Transverse colon (tissue), 4 donors: ENCODE measurements around the gene APOE. TPM values are rescaled to one million over a fixed set of nuclear protein-coding genes. Genes with fewer than 3 reads are reported as not detected.

Experiments
- DNase-seq: peaks from one replicate; pipeline ENCODE4 v3.0.0-alpha.2; 2019
- H3K27ac ChIP-seq, 4 donors: fragments of 200-600 bp; sonication (generic); 2 replicates each; pipeline ENCODE4 v1.5.1; 2016 to 2018; ENCODE audit warnings: inconsistent platforms in 4 of 4
- H3K27me3 ChIP-seq: fragments of 200-600 bp; sonication (generic); 2 replicates; pipeline ENCODE4 v1.5.1; 2017; ENCODE audit warnings: inconsistent platforms
- H3K36me3 ChIP-seq, 4 donors: fragments of 200-600 bp; sonication (generic); 2 replicates each; pipeline ENCODE4 v1.5.1; 2017 to 2019; ENCODE audit warnings: inconsistent platforms in 4 of 4
- H3K4me1 ChIP-seq, 4 donors: fragments of 200-600 bp; sonication (generic); 2 replicates each; pipeline ENCODE4 v1.5.1; 2017 to 2020; ENCODE audit warnings: inconsistent platforms in 4 of 4
- H3K4me3 ChIP-seq, 4 donors: fragments of 200-600 bp; sonication (generic); 1 replicate in 1 of 4; 2 replicates in 3 of 4; pipeline versions ENCODE4 v1.5.1 to v1.6.1; 2017 to 2019; ENCODE audit warnings: inconsistent platforms in 4 of 4
- H3K9me3 ChIP-seq, 2 donors: fragments of 200-600 bp; sonication (generic); 2 replicates each; pipeline ENCODE4 v1.5.1; 2017 to 2019; ENCODE audit warnings: inconsistent platforms in 2 of 2
- EP300 ChIP-seq: sonication (generic); formaldehyde crosslinking; IDR thresholded peaks from one replicate; pipeline ENCODE4 v1.6.1; 2017; ENCODE audit warnings: antibody characterized with exemption, low read depth
- POLR2A ChIP-seq: fragments of 450-650 bp; IDR thresholded peaks from one replicate; pipeline ENCODE4 v1.6.1; 2016; ENCODE audit warnings: antibody characterized with exemption, mild to moderate bottlenecking, moderate library complexity
- POLR2AphosphoS5 ChIP-seq, 3 donors: sonication (generic); formaldehyde crosslinking; IDR thresholded peaks; one replicate each; pipeline ENCODE4 v1.6.1; 2016; ENCODE audit warnings: antibody characterized with exemption in 3 of 3
- WGBS, 2 donors: methylation state at CpG; one replicate each; pipeline ENCODE4 v1.1.5; 2018; ENCODE audit warnings: low coverage in 1 of 2; 5-methylcytosine and 5-hydroxymethylcytosine counted together
- in situ Hi-C, 4 donors: fragments of 200-750 bp; cut with MboI; loops; one replicate each; pipeline versions ENCODE4 v1.15.0 to v1.15.1; 2017; ENCODE audit warnings: low sequenced_read_pairs in 3 of 4, low pct_ligation_motif_present in 1 of 4, low pct_unique_long_range_greater_than_20kb in 1 of 4
- intact Hi-C: fragments of 100-400 bp; cut with DNase I; formaldehyde crosslinking; loops from one replicate; pipeline ENCODE4 v1.15.1; 2023; ENCODE audit warnings: low total_unique reads
- total RNA-seq, 4 donors: library from RNA; depleted of rRNA; stranded (reverse); fragments of >200 nt; gene quantifications; one replicate each; pipeline ENCODE4 v1.1.0, GENCODE V29; 2016
- TF ChIP-seq, protein P1 (sequence below), 5 experiments: fragments of 200-600 bp in 3 of 5; fragments of 450-650 bp in 2 of 5; sonication (generic) in 3 of 5; IDR thresholded peaks; 1 replicate in 2 of 5; 2 replicates in 3 of 5; pipeline ENCODE4 v1.5.1; 2016 to 2017; ENCODE audit warnings: antibody characterized with exemption in 5 of 5, inconsistent platforms in 3 of 5, mild to moderate bottlenecking in 2 of 5, moderate library complexity in 1 of 5

The APOE gene
- total RNA-seq, 4 donors from 2014 or later, result 72.2 to 214 (median 132) TPM

DNA sequence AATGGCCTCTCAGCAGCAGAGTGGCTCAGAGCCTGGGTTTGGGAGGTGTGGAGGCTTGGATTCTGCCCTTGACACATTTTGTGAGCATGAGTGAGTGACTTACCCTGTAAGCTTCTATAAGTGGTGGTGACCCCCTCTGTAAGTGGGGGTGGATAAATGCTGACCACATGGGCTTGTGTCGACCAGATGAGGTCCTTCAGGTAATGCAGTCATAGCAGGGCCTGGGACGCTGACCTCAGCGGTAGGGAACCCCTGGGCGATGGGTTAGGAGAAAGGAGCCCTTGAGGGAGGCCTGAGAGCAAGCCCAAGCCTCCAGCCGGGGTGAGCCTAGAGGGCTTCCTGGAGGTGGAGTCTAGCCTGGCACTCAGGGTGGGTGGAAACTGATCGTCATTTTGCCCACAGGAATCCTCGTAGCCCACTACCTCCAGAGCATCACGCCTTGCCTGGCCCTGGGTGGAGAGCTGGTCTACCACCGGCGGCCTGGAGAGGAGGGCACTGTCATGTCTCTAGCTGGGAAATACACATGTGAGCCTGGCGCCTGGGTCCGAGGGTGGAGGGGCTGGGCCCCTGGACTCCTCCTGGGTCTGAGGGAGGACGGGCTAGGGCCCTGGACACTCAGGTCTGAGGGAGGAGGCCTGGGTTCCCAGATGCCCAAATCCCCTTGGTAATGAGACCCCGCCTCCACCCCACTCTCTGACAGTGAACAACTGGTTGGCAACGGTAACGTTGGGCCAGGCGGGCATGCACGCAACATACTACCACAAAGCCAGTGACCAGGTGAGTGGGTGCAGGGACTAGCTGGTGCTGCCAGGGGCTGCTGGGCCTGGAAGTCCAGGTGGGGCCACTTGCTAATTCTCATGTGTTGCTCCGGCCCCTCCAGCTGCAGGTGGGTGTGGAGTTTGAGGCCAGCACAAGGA lies 5.0 kb upstream of the APOE start:
- Histone ChIP-seq H3K4me1 (peaks cover 0 to 16% (median 5%) of the 10 kb centered on the region in 4 donors), H3K9me3 (no peaks in the 10 kb centered on the region), H3K36me3 (peaks cover 0 to 41% (median 14%) of the 10 kb centered on the region in 4 donors), H3K27ac (no peak overlapping the region), H3K27me3 (peaks cover 10% of the 10 kb centered on the region), H3K4me3 (no peak overlapping the region)
- in situ Hi-C loops, result loop anchor here in 1 of 4 donors (5.0 kb wide), 1 partner anchor 52 kb away; no protein-coding TSS in a partner anchor
- TF ChIP-seq EP300, result no peak
- TF ChIP-seq, protein P1, sequence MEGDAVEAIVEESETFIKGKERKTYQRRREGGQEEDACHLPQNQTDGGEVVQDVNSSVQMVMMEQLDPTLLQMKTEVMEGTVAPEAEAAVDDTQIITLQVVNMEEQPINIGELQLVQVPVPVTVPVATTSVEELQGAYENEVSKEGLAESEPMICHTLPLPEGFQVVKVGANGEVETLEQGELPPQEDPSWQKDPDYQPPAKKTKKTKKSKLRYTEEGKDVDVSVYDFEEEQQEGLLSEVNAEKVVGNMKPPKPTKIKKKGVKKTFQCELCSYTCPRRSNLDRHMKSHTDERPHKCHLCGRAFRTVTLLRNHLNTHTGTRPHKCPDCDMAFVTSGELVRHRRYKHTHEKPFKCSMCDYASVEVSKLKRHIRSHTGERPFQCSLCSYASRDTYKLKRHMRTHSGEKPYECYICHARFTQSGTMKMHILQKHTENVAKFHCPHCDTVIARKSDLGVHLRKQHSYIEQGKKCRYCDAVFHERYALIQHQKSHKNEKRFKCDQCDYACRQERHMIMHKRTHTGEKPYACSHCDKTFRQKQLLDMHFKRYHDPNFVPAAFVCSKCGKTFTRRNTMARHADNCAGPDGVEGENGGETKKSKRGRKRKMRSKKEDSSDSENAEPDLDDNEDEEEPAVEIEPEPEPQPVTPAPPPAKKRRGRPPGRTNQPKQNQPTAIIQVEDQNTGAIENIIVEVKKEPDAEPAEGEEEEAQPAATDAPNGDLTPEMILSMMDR (IDR thresholded peaks at IDR 0.05), result no peak
- no peak for TF ChIP-seq POLR2AphosphoS5 (IDR thresholded peaks at IDR 0.05)
- no peak for TF ChIP-seq POLR2A
- WGBS, 2 donors, result 94% methylated on average over 19 of the region's 19 CpGs; no CpG with 5 or more reads in 1 of the 2 donors
- DNase-seq, result no peak
- intact Hi-C loops, result no loop called here

DNA sequence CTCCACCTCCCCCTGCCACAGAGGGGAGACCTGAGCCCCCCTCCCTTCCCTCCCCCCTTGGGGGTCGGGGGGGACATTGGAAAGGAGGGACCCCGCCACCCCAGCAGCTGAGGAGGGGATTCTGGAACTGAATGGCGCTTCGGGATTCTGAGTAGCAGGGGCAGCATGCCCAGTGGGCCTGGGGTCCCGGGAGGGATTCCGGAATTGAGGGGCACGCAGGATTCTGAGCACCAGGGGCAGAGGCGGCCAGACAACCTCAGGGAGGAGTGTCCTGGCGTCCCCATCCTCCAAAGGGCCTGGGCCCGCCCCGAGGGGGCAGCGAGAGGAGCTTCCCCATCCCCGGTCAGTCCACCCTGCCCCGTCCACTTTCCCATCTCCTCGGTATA lies 2.4 kb upstream of the APOE start:
- Histone ChIP-seq H3K4me1 (peaks cover 0 to 27% (median 14%) of the 10 kb centered on the region in 4 donors), H3K27me3 (peaks cover 30% of the 10 kb centered on the region), H3K36me3 (peaks cover 0 to 23% (median 6%) of the 10 kb centered on the region in 4 donors), H3K27ac (no peak overlapping the region), H3K9me3 (no peaks in the 10 kb centered on the region), H3K4me3 (no peak overlapping the region)
- in situ Hi-C loops (loop anchor here in 1 of 4 donors (5.0 kb wide), 1 partner anchor 49 kb away; no protein-coding TSS in a partner anchor), intact Hi-C loops (loop anchor here (2.0 kb wide), 1 partner anchor 48 kb away; no protein-coding TSS in a partner anchor)
- TF ChIP-seq EP300, result no peak
- TF ChIP-seq POLR2A, result no peak
- TF ChIP-seq POLR2AphosphoS5 (IDR thresholded peaks at IDR 0.05), result no peak
- TF ChIP-seq, protein P1 (IDR thresholded peaks at IDR 0.05), result no peak
- WGBS, 2 donors, result 87% methylated on average over 14 of the region's 15 CpGs; no CpG with 5 or more reads in 1 of the 2 donors
- DNase-seq, result no peak

DNA sequence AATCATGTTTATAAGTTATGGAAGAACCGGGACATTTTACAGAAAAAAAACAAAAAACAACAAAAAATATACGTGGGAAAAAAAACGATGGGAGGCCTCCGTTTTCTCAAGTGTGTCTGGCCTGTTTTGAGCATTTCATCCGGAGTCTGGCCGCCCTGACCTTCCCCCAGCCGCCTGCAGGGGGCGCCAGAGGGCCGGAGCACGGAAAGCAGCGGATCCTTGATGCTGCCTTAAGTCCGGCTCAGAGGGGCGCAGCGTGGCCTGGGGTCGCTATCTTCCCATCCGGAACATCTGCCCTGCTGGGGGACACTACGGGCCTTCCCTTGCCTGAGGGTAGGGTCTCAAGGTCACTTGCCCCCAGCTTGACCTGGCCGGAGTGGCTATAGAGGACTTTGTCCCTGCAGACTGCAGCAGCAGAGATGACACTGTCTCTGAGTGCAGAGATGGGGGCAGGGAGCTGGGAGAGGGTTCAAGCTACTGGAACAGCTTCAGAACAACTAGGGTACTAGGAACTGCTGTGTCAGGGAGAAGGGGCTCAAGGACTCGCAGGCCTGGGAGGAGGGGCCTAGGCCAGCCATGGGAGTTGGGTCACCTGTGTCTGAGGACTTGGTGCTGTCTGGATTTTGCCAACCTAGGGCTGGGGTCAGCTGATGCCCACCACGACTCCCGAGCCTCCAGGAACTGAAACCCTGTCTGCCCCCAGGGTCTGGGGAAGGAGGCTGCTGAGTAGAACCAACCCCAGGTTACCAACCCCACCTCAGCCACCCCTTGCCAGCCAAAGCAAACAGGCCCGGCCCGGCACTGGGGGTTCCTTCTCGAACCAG lies 1.8 kb upstream of the APOE start:
- TF ChIP-seq, protein P1 (IDR thresholded peaks at IDR 0.05), result peak; percentile 96 to 100 (median 99)
- TF ChIP-seq POLR2AphosphoS5 (IDR thresholded peaks at IDR 0.05) (peak in 1 of 3 donors; percentile 9), EP300 (no peak), POLR2A (no peak)
- H3K27me3 ChIP-seq, result peaks cover 30% of the 10 kb centered on the region
- no peak overlapping the region for H3K27ac ChIP-seq
- intact Hi-C loops (loop anchor here (2.0 kb wide), 1 partner anchor 47 kb away; no protein-coding TSS in a partner anchor), in situ Hi-C loops (loop anchor here in 1 of 4 donors (5.0 kb wide), 1 partner anchor 48 kb away; no protein-coding TSS in a partner anchor)
- H3K36me3 ChIP-seq, result peaks cover 0 to 21% (median 6%) of the 10 kb centered on the region in 4 donors
- H3K9me3 ChIP-seq, result no peaks in the 10 kb centered on the region
- no peak overlapping the region for H3K4me3 ChIP-seq
- H3K4me1 ChIP-seq, result peaks cover 0 to 27% (median 14%) of the 10 kb centered on the region in 4 donors
- 16 to 60% methylated on average over 1 to 24 of the region's 24 CpGs for WGBS, 2 donors
- DNase-seq, result peak; percentile 76
